ENCODE data around the gene HTR6.

GRCh38 chr1:19648239-19648638 lies 16.4 kb upstream of the HTR6 start:
- TF ChIP-seq POLR2A (IDR thresholded peaks at IDR 0.05): no peak
- TF ChIP-seq CTCF (IDR thresholded peaks at IDR 0.05): no peak
- TF ChIP-seq EP300 (IDR thresholded peaks at IDR 0.05): no peak
- TF ChIP-seq POLR2AphosphoS5 (IDR thresholded peaks at IDR 0.05): no peak

All from suprapubic skin (tissue), 4 donors.